Prostate gland (tissue), 2 donors: ENCODE results near the gene UST.

Experiments used
- POLR2A ChIP-seq: fragments of 450-650 bp; IDR thresholded peaks from one replicate; pipeline ENCODE4 v1.6.1; 2016; ENCODE audit warnings: antibody characterized with exemption, mild to moderate bottlenecking
- TF ChIP-seq, protein P1 (sequence below), 4 experiments: fragments of 200-600 bp in 2 of 4; fragments of 450-650 bp in 2 of 4; sonication (generic) in 2 of 4; IDR thresholded peaks; 1 replicate in 3 of 4; 2 replicates in 1 of 4; pipeline ENCODE4 v1.5.1; 2016 to 2019; ENCODE audit warnings: antibody characterized with exemption in 4 of 4, mild to moderate bottlenecking in 2 of 4, moderate library complexity in 2 of 4

- TF ChIP-seq, protein P1, sequence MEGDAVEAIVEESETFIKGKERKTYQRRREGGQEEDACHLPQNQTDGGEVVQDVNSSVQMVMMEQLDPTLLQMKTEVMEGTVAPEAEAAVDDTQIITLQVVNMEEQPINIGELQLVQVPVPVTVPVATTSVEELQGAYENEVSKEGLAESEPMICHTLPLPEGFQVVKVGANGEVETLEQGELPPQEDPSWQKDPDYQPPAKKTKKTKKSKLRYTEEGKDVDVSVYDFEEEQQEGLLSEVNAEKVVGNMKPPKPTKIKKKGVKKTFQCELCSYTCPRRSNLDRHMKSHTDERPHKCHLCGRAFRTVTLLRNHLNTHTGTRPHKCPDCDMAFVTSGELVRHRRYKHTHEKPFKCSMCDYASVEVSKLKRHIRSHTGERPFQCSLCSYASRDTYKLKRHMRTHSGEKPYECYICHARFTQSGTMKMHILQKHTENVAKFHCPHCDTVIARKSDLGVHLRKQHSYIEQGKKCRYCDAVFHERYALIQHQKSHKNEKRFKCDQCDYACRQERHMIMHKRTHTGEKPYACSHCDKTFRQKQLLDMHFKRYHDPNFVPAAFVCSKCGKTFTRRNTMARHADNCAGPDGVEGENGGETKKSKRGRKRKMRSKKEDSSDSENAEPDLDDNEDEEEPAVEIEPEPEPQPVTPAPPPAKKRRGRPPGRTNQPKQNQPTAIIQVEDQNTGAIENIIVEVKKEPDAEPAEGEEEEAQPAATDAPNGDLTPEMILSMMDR (IDR thresholded peaks at IDR 0.05) = no peak
- no peak for TF ChIP-seq POLR2A
Observed at GRCh38 chr6:148999929-149000468, 253.2 kb downstream of the UST start.
